ENCODE measurements around the gene ZNF672. TPM values are rescaled to one million over a fixed set of nuclear protein-coding genes. Genes with fewer than 3 reads are reported as not detected.
A peak's percentile ranks its signal among the peaks of the same experiment; 100 is the strongest.

Gene ZNF672
- total and polyA plus RNA-seq, 2 of the 13 experiments (the other 11 are each of a cell fraction or from before 2014, with no cell fraction given): 17.2 to 22.9 TPM

DNA sequence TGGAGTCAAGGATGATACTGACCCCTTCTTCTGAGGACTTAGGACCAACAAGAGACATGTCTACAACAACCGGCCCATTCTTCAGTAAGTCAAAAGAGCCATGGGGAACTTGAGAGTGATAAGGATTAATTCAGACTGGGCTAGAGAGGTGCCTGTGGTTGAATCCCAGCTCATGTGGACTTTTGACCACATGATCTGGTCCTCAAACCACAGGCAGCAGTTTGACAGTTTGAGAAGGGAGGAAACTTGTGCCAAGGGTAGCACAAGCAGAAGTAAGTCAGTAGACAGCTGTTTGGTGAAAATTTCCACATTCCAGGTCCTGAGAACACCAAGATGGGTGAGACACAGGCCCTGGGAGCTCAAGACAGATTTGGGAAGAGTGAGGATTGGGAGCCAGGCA, 32.1 kb upstream of the ZNF672 start (continued):
- TF ChIP-seq, protein P1, sequence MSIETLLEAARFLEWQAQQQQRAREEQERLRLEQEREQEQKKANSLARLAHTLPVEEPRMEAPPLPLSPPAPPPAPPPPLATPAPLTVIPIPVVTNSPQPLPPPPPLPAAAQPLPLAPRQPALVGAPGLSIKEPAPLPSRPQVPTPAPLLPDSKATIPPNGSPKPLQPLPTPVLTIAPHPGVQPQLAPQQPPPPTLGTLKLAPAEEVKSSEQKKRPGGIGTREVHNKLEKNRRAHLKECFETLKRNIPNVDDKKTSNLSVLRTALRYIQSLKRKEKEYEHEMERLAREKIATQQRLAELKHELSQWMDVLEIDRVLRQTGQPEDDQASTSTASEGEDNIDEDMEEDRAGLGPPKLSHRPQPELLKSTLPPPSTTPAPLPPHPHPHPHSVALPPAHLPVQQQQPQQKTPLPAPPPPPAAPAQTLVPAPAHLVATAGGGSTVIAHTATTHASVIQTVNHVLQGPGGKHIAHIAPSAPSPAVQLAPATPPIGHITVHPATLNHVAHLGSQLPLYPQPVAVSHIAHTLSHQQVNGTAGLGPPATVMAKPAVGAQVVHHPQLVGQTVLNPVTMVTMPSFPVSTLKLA (IDR thresholded peaks at IDR 0.05): no peak

DNA sequence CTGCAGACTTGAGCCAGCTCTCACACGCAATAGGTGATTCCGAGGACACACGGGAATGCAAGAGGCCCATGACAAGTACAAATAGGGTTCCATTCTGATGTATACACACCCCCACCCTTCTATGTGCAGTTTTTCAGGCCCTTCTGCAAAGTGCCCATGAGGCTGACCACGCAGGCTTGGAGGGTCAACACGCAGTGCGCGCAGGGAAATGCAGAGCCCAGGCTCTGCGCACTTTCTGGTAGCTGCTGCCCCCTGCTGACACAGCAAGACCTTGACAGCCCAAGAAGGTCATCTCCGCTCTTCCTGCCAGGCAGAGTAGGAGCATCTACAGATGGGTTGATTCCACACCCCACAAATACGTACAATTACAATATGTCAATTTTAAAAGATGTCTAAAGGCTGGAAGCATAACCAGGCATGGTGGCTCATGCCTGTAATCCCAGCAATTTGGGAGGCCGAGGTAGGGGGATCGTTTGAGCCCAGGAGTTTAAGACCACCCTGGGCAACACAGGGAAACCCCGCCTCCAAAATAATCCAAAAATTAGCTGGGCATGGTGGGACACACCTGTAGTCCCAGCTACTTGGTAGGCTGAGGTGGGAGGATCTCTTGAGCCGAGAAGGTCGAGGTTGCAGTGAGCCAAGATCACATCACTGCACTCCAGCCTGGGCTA, 30.8 kb upstream of the ZNF672 start:
- DNase-seq (ENCODE audit: low spot score) (peak; percentile 50), FAIRE-seq (peak; percentile 76), ATAC-seq (peak; percentile 89)
- no peak overlapping the region for H3K9ac ChIP-seq (ENCODE audit: insufficient read depth, low read depth, low read length)
- no peaks in the 10 kb centered on the region for H4K20me1 ChIP-seq (ENCODE audit: insufficient read depth, low read length)
- no peaks in the 10 kb centered on the region for H3K79me2 ChIP-seq (ENCODE audit: insufficient read depth, low read length)
- BruUV-seq (replicated peaks): no TSS peak
- H3K36me3 ChIP-seq (replicated peaks in 1 of 2; ENCODE audit: control insufficient read depth in 1 of 2, insufficient read depth in 2 of 2, low read length in 2 of 2): 0 out of 5 replicates have a peak, but pooled peaks cover 0 to 7% of the 10 kb centered on the region in 2 experiments
- no peaks in the 10 kb centered on the region for H3K9me3 ChIP-seq (ENCODE audit: low read length)
- CTCF ChIA-PET (ENCODE audit: low intra/inter-chr PET ratio, low total read pairs): interaction anchor here (0.8 to 4.1 kb wide), 5 partner anchors 104 to 403 kb away, joined by 3 to 40 read pairs (median 23); no protein-coding TSS in a partner anchor
- H3K4me2 ChIP-seq (ENCODE audit: low read depth, low read length): peak overlapping the region; percentile 7; the same call in 1 of the 2 replicates
- POLR2A ChIA-PET: no interaction called here
- WGBS (ENCODE audit: low lambda C conversion rate): 48% methylated on average over 11 of the region's 15 CpGs
- H3K27ac ChIP-seq (ENCODE audit: extremely low read length, insufficient read depth, low read length): no peak overlapping the region
- H3K4me3 ChIP-seq (replicated peaks in 1 of 3; ENCODE audit: insufficient read depth in 1 of 3, low read depth in 2 of 3, low read length in 3 of 3): no peak overlapping the region
- H2AFZ ChIP-seq (ENCODE audit: low read length): no peak overlapping the region
- H3K4me1 ChIP-seq (ENCODE audit: insufficient read depth, low read length): peaks cover 28% of the 10 kb centered on the region
- intact Hi-C loops (cut with micrococcal nuclease; ENCODE audit: unreplicated experiment): loop anchor here (1.0 to 5.0 kb wide), 4 partner anchors 55 to 185 kb away; no protein-coding TSS in a partner anchor
- in situ Hi-C loops (cut with HindIII; ENCODE audit: extremely low pct_ligation_motif_present, low pct_unique_long_range_greater_than_20kb): no loop called here
- no peaks in the 10 kb centered on the region; a peak in 1 of 5 replicates for H3K27me3 ChIP-seq (ENCODE audit: control insufficient read depth in 1 of 2, insufficient read depth in 2 of 2, low read length in 2 of 2)
- TF ChIP-seq, protein P2, sequence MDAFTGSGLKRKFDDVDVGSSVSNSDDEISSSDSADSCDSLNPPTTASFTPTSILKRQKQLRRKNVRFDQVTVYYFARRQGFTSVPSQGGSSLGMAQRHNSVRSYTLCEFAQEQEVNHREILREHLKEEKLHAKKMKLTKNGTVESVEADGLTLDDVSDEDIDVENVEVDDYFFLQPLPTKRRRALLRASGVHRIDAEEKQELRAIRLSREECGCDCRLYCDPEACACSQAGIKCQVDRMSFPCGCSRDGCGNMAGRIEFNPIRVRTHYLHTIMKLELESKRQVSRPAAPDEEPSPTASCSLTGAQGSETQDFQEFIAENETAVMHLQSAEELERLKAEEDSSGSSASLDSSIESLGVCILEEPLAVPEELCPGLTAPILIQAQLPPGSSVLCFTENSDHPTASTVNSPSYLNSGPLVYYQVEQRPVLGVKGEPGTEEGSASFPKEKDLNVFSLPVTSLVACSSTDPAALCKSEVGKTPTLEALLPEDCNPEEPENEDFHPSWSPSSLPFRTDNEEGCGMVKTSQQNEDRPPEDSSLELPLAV (CRISPR knock-in tag; conservative IDR thresholded peaks at IDR 0.05; ENCODE audit: low read depth): no peak
- TF ChIP-seq ZNF782 (CRISPR knock-in tag; IDR thresholded peaks at IDR 0.05; ENCODE audit: borderline replicate concordance): no peak
- TF ChIP-seq, protein P3, sequence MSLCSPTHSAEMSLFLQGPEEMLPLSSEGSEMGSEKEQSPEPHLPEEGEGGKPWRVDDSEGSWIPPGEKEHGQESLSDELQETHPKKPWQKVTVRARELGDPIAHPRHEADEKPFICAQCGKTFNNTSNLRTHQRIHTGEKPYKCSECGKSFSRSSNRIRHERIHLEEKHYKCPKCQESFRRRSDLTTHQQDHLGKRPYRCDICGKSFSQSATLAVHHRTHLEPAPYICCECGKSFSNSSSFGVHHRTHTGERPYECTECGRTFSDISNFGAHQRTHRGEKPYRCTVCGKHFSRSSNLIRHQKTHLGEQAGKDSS (CRISPR knock-in tag; IDR thresholded peaks at IDR 0.05; ENCODE audit: borderline replicate concordance, low read depth): peak; percentile 52; the same call in 1 of the 2 replicates
- no peak for TF ChIP-seq MLLT10 (CRISPR knock-in tag; IDR thresholded peaks at IDR 0.05)
- TF ChIP-seq ZNF331 (CRISPR knock-in tag; IDR thresholded peaks at IDR 0.05): peak; percentile 93
- TF ChIP-seq, protein P4, sequence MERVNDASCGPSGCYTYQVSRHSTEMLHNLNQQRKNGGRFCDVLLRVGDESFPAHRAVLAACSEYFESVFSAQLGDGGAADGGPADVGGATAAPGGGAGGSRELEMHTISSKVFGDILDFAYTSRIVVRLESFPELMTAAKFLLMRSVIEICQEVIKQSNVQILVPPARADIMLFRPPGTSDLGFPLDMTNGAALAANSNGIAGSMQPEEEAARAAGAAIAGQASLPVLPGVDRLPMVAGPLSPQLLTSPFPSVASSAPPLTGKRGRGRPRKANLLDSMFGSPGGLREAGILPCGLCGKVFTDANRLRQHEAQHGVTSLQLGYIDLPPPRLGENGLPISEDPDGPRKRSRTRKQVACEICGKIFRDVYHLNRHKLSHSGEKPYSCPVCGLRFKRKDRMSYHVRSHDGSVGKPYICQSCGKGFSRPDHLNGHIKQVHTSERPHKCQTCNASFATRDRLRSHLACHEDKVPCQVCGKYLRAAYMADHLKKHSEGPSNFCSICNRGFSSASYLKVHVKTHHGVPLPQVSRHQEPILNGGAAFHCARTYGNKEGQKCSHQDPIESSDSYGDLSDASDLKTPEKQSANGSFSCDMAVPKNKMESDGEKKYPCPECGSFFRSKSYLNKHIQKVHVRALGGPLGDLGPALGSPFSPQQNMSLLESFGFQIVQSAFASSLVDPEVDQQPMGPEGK (CRISPR knock-in tag; IDR thresholded peaks at IDR 0.05): no peak
- TF ChIP-seq DNMT3B (CRISPR knock-in tag; conservative IDR thresholded peaks at IDR 0.05): no peak
- peak; percentile 67 to 84 for TF ChIP-seq MAFK (conservative IDR thresholded peaks at IDR 0.05 in 1 of 2, IDR thresholded peaks at IDR 0.05 in 1 of 2; ENCODE audit: low read length in 2 of 2)
- no peak for TF ChIP-seq ZNF720 (CRISPR knock-in tag; IDR thresholded peaks at IDR 0.05)
- no peak for TF ChIP-seq ZNF660 (CRISPR knock-in tag; IDR thresholded peaks at IDR 0.05; ENCODE audit: borderline replicate concordance, low read depth)
- no peak for TF ChIP-seq HNRNPLL (IDR thresholded peaks at IDR 0.05; ENCODE audit: low read depth, low read length, poor library complexity, severe bottlenecking)
- no peak for TF ChIP-seq ZNF468 (CRISPR knock-in tag; IDR thresholded peaks at IDR 0.05)
- TF ChIP-seq, protein P5, sequence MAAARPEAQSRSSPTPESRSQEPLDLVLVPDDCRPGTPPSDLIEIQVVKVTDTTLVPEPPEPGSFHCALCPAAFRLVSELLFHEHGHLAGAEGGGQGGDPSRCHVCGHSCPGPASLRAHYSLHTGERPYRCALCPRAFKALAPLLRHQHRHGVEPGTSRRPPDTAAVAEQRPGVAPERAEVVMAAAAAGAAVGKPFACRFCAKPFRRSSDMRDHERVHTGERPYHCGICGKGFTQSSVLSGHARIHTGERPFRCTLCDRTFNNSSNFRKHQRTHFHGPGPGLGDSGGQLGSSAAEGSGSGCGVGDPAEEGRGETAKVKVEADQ (CRISPR knock-in tag; IDR thresholded peaks at IDR 0.05; ENCODE audit: borderline replicate concordance): no peak
- no peak for TF ChIP-seq MEIS1 (CRISPR knock-in tag; IDR thresholded peaks at IDR 0.05; ENCODE audit: borderline replicate concordance)

Data from HepG2 (cell line).